Vagina (tissue), 2 donors: ENCODE data around the gene SLC1A5. TPM values are rescaled to one million over a fixed set of nuclear protein-coding genes. Genes with fewer than 3 reads are reported as not detected.

Source experiments
- DNase-seq, 2 donors: peaks; one replicate each; pipeline ENCODE4 v3.0.0-alpha.2; 2017; ENCODE audit errors: extremely low spot score in 2 of 2
- H3K27ac ChIP-seq: fragments of 200-600 bp; sonication (generic); one replicate; pipeline ENCODE4 v1.5.1; 2019
- H3K27me3 ChIP-seq: fragments of 200-600 bp; sonication (generic); one replicate; pipeline ENCODE4 v1.5.1; 2019
- H3K36me3 ChIP-seq, 2 donors: fragments of 200-600 bp; sonication (generic); one replicate each; pipeline ENCODE4 v1.5.1; 2017 to 2019
- H3K4me1 ChIP-seq: fragments of 200-600 bp; sonication (generic); one replicate; pipeline ENCODE4 v1.5.1; 2019
- H3K4me3 ChIP-seq, 2 donors: fragments of 200-600 bp; sonication (generic); 1 replicate in 1 of 2; 2 replicates in 1 of 2; pipeline ENCODE4 v1.5.1; 2016 to 2019
- H3K9me3 ChIP-seq: fragments of 200-600 bp; sonication (generic); one replicate; pipeline ENCODE4 v1.5.1; 2019
- CTCF ChIP-seq, 3 experiments: fragments of 450-650 bp in 2 of 3; fragments of 200-600 bp in 1 of 3; sonication (generic) in 1 of 3; IDR thresholded peaks; one replicate each; pipeline ENCODE4 v1.5.1; 2017 to 2019; ENCODE audit warnings: antibody characterized with exemption in 3 of 3, mild to moderate bottlenecking in 2 of 3, moderate library complexity in 2 of 3
- POLR2A ChIP-seq, 2 donors: fragments of 450-650 bp; IDR thresholded peaks; one replicate each; pipeline ENCODE4 v1.6.1; 2017; ENCODE audit warnings: antibody characterized with exemption in 2 of 2, mild to moderate bottlenecking in 2 of 2, moderate library complexity in 2 of 2
- POLR2AphosphoS5 ChIP-seq, 2 donors: sonication (generic); formaldehyde crosslinking; IDR thresholded peaks; one replicate each; pipeline ENCODE4 v1.9.0; 2017; ENCODE audit warnings: antibody characterized with exemption in 2 of 2, mild to moderate bottlenecking in 2 of 2, low read depth in 1 of 2; ENCODE audit not compliant: insufficient read depth in 1 of 2
- intact Hi-C: fragments of 100-400 bp; cut with DNase I; formaldehyde crosslinking; loops from one replicate; pipeline ENCODE4 v1.15.1; 2023
- total RNA-seq: library from RNA; depleted of rRNA; stranded (reverse); fragments of >200 nt; gene quantifications from one replicate; pipeline ENCODE4 v1.2.3, GENCODE V29; 2016

The SLC1A5 gene
- total RNA-seq, 1 donor from 2014 or later = 147 TPM

DNA sequence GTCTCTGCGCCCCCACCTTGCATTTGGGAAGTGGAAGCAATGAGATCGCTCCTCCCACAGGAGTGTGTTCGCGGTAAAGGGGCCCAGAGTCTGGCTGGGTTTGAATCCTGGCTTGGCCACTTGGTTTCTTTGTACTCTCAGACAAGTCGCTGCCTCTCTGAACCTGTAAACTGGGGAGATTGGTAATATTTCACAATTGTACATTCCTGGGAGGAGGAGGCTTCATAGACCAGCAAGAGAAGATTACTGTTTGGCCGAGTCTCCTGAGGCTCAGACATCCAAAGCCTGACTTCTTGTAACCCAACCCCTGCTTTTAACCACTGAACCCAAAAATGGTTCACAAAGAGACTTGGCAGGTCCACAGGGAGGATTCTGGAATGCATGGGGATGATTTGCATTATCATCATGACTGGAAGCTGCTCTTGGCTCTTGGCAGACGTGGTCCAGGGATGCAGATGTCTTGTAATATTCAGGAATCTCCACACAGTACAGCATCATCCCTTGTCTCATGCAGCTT is 28.5 kb downstream of the SLC1A5 start:
- H3K9me3 ChIP-seq = no peaks in the 10 kb centered on the region
- peak overlapping the region; percentile 79 for H3K27ac ChIP-seq
- no peak for TF ChIP-seq CTCF (IDR thresholded peaks at IDR 0.05)
- TF ChIP-seq POLR2A (IDR thresholded peaks at IDR 0.05) = no peak
- peak; percentile 41 to 84 for TF ChIP-seq POLR2AphosphoS5 (IDR thresholded peaks at IDR 0.05; ENCODE audit: insufficient read depth in 1 of 2, low read depth in 1 of 2)
- no peaks in the 10 kb centered on the region for H3K27me3 ChIP-seq
- intact Hi-C loops = loop anchor here (10.0 kb wide), 1 partner anchor 235 kb away; no protein-coding TSS in a partner anchor
- no peak overlapping the region for H3K4me3 ChIP-seq
- peaks cover 0 to 8% of the 10 kb centered on the region in 2 donors for H3K36me3 ChIP-seq
- H3K4me1 ChIP-seq = peaks cover 50% of the 10 kb centered on the region
- DNase-seq = peak in 1 of 2 donors; percentile 97

DNA sequence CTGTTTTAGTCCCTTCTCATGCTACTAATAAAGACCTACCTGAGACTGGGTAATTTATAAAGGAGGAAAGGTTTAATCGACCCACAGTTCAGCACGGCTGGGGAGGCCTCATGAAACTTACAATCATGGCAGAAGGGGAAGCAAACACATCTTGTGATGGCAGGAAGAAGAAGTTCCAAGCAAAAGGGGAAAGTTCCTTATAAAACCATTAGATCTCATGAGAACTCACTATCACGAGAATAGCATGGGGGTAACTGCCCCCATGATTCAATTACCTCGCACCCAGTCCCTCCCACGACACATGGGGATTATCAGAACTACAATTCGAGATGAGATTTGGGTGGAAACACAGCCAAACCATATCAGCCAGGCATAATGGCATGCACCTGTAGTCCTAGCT is 29.2 kb downstream of the SLC1A5 start:
- H3K36me3 ChIP-seq = peaks cover 0 to 8% of the 10 kb centered on the region in 2 donors
- no peaks in the 10 kb centered on the region for H3K27me3 ChIP-seq
- intact Hi-C loops = loop anchor here (10.0 kb wide), 1 partner anchor 236 kb away; no protein-coding TSS in a partner anchor
- DNase-seq = no peak
- peak overlapping the region; percentile 79 for H3K27ac ChIP-seq
- H3K9me3 ChIP-seq = no peaks in the 10 kb centered on the region
- no peak for TF ChIP-seq POLR2AphosphoS5 (IDR thresholded peaks at IDR 0.05; ENCODE audit: insufficient read depth in 1 of 2, low read depth in 1 of 2)
- no peak for TF ChIP-seq CTCF (IDR thresholded peaks at IDR 0.05)
- TF ChIP-seq POLR2A (IDR thresholded peaks at IDR 0.05) = no peak
- H3K4me3 ChIP-seq = no peak overlapping the region
- H3K4me1 ChIP-seq = peaks cover 50% of the 10 kb centered on the region

DNA sequence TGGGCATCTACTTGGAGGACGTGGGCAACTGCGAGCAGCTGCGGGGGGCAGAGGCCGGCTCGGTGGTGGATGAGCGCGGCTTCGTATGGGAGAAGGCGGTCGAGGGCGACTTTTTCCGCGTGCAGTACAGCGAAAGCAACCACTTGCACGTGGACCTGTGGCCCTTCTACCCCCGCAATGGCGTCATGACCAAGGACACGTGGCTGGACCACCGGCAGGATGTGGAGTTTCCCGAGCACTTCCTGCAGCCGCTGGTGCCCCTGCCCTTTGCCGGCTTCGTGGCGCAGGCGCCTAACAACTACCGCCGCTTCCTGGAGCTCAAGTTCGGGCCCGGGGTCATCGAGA is 31.9 kb downstream of the SLC1A5 start:
- Histone ChIP-seq H3K9me3 (no peaks in the 10 kb centered on the region), H3K27me3 (no peaks in the 10 kb centered on the region), H3K4me1 (peaks cover 47% of the 10 kb centered on the region), H3K36me3 (peaks cover 0 to 8% of the 10 kb centered on the region in 2 donors), H3K4me3 (no peak overlapping the region), H3K27ac (no peak overlapping the region)
- TF ChIP-seq POLR2AphosphoS5 (IDR thresholded peaks at IDR 0.05; ENCODE audit: insufficient read depth in 1 of 2, low read depth in 1 of 2) (no peak), POLR2A (IDR thresholded peaks at IDR 0.05) (no peak), CTCF (IDR thresholded peaks at IDR 0.05) (no peak)
- no peak for DNase-seq
- intact Hi-C loops = loop anchor here (2.0 to 10.0 kb wide), 2 partner anchors 84 to 238 kb away; no protein-coding TSS in a partner anchor

DNA sequence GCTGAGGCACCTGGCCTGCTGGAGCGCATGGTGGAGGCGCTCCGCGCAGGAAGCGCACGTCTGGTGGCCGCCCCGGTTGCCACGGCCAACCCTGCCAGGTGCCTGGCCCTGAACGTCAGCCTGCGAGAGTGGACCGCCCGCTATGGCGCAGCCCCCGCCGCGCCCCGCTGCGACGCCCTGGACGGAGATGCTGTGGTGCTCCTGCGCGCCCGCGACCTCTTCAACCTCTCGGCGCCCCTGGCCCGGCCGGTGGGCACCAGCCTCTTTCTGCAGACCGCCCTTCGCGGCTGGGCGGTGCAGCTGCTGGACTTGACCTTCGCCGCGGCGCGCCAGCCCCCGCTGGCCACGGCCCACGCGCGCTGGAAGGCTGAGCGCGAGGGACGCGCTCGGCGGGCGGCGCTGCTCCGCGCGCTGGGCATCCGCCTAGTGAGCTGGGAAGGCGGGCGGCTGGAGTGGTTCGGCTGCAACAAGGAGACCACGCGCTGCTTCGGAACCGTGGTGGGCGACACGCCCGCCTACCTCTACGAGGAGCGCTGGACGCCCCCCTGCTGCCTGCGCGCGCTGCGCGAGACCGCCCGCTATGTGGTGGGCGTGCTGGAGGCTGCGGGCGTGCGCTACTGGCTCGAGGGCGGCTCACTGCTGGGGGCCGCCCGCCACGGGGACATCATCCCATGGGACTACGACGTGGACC is 32.4 kb downstream of the SLC1A5 start:
- Histone ChIP-seq H3K36me3 (peaks cover 0 to 8% of the 10 kb centered on the region in 2 donors), H3K4me3 (no peak overlapping the region), H3K4me1 (peaks cover 42% of the 10 kb centered on the region), H3K27ac (peak overlapping the region; percentile 80), H3K9me3 (no peaks in the 10 kb centered on the region), H3K27me3 (no peaks in the 10 kb centered on the region)
- DNase-seq = no peak
- TF ChIP-seq POLR2AphosphoS5 (IDR thresholded peaks at IDR 0.05; ENCODE audit: insufficient read depth in 1 of 2, low read depth in 1 of 2) (no peak), CTCF (IDR thresholded peaks at IDR 0.05) (no peak), POLR2A (IDR thresholded peaks at IDR 0.05) (no peak)
- intact Hi-C loops = loop anchor here (2.0 to 10.0 kb wide), 2 partner anchors 85 to 239 kb away; no protein-coding TSS in a partner anchor
